Panc1 (cell line): ENCODE data around the gene OPRD1. TPM values are rescaled to one million over a fixed set of nuclear protein-coding genes. Genes with fewer than 3 reads are reported as not detected.
A peak's percentile ranks its signal among the peaks of the same experiment; 100 is the strongest.

Source experiments
- ATAC-seq: fragments of 200-7000 bp; cut with Tn5 transposase; 2 replicates; pipeline ENCODE4 v1.9.1; 2020; ENCODE audit warnings: mild to moderate bottlenecking, moderate library complexity
- BruUV-seq: library from RNA; stranded (reverse); fragments of 400-500 nt; replicated peaks from 2 replicates; lab custom pipeline; 2021; lab: Mats Ljungman, UMichigan
- CTCF ChIA-PET: fragments of 300-600 bp; sonication (Branson Sonifier 250); formaldehyde crosslinking; loops from one replicate; lab custom pipeline; 2022; ENCODE audit warnings: antibody characterized with exemption; lab: Charles Lee
- POLR2A ChIA-PET: fragments of 300-600 bp; sonication (Branson Sonifier 250); formaldehyde crosslinking; loops from one replicate; lab custom pipeline; 2022; ENCODE audit warnings: antibody characterized with exemption; lab: Charles Lee
- DNase-seq: peaks from one replicate; pipeline ENCODE4 v3.0.0-alpha.2; 2010; ENCODE audit warnings: low read depth, low spot score
- H3K27ac ChIP-seq: 2 replicates; pipeline ENCODE4 v1.5.1; 2011; ENCODE audit warnings: mild to moderate bottlenecking, low read length, inconsistent platforms
- H3K27me3 ChIP-seq: fragments of 200-500 bp; sonication (Bioruptor generic); 2 replicates; pipeline ENCODE4 v1.6.0; 2014; ENCODE audit warnings: low read length, inconsistent platforms; ENCODE audit not compliant: control insufficient read depth, insufficient read depth
- H3K36me3 ChIP-seq: fragments of 200-500 bp; sonication (Bioruptor generic); 2 replicates; pipeline ENCODE4 v1.5.1; 2014; ENCODE audit warnings: inconsistent platforms, mild to moderate bottlenecking, low read length, moderate library complexity; ENCODE audit not compliant: control insufficient read depth, insufficient read depth
- H3K4me1 ChIP-seq: 2 replicates; pipeline ENCODE4 v1.5.1; 2011; ENCODE audit warnings: inconsistent platforms, mild to moderate bottlenecking, low read length, moderate library complexity; ENCODE audit not compliant: control insufficient read depth, insufficient read depth
- H3K4me3 ChIP-seq, 2 experiments: 2 replicates each; pipeline ENCODE4 v1.5.1; 2011 to 2012; ENCODE audit warnings: low read depth in 2 of 2, low read length in 2 of 2, mild to moderate bottlenecking in 2 of 2, inconsistent platforms in 1 of 2, moderate library complexity in 1 of 2
- H3K9me3 ChIP-seq: fragments of 200-500 bp; sonication (Bioruptor generic); 2 replicates; pipeline ENCODE4 v1.5.1; 2014; ENCODE audit warnings: low read depth, mild to moderate bottlenecking, inconsistent platforms, low read length, moderate library complexity; ENCODE audit not compliant: control insufficient read depth, insufficient read depth
- POLR2AphosphoS5 ChIP-seq: IDR thresholded peaks from 2 replicates; pipeline ENCODE4 v1.6.1; 2012; ENCODE audit warnings: mild to moderate bottlenecking, low read depth, low read length, moderate library complexity
- SIN3A ChIP-seq: IDR thresholded peaks from 2 replicates; pipeline ENCODE4 v1.6.1; 2012; ENCODE audit warnings: low read depth, mild to moderate bottlenecking, low read length, moderate library complexity, borderline replicate concordance; ENCODE audit not compliant: insufficient read depth
- TCF7L2 ChIP-seq: IDR thresholded peaks from 2 replicates; pipeline ENCODE4 v1.6.1; 2011; ENCODE audit warnings: mild to moderate bottlenecking, low read depth, low read length, inconsistent platforms
- in situ Hi-C: cut with HindIII; loops from 2 replicates; pipeline ENCODE4 v1.10.0; 2016; ENCODE audit warnings: low sequenced_read_pairs, low pct_unique_long_range_greater_than_20kb
- intact Hi-C: fragments of 100-400 bp; cut with micrococcal nuclease; formaldehyde crosslinking; loops from one replicate; pipeline ENCODE4 v1.10.0; 2022; ENCODE audit not compliant: unreplicated experiment
- total RNA-seq: library from RNA; stranded (reverse); gene quantifications from one replicate; pipeline ENCODE4 v1.2.1, GENCODE V29; 2021; ENCODE audit not compliant: unreplicated experiment
- TF ChIP-seq, protein P1 (sequence below): fragments of 450-650 bp; IDR thresholded peaks from 2 replicates; pipeline ENCODE4 v1.5.1; 2017; ENCODE audit warnings: mild to moderate bottlenecking
- TF ChIP-seq, protein P2 (sequence below), 2 experiments: IDR thresholded peaks; 2 replicates each; pipeline ENCODE4 v1.6.1; 2011 to 2012; ENCODE audit warnings: low read depth in 2 of 2, control low read depth in 1 of 2, low read length in 1 of 2, mild to moderate bottlenecking in 1 of 2, moderate library complexity in 1 of 2; ENCODE audit not compliant: insufficient read depth in 1 of 2

The OPRD1 gene
- total RNA-seq, 1 experiment from 2014 or later = 5.4 TPM

DNA sequence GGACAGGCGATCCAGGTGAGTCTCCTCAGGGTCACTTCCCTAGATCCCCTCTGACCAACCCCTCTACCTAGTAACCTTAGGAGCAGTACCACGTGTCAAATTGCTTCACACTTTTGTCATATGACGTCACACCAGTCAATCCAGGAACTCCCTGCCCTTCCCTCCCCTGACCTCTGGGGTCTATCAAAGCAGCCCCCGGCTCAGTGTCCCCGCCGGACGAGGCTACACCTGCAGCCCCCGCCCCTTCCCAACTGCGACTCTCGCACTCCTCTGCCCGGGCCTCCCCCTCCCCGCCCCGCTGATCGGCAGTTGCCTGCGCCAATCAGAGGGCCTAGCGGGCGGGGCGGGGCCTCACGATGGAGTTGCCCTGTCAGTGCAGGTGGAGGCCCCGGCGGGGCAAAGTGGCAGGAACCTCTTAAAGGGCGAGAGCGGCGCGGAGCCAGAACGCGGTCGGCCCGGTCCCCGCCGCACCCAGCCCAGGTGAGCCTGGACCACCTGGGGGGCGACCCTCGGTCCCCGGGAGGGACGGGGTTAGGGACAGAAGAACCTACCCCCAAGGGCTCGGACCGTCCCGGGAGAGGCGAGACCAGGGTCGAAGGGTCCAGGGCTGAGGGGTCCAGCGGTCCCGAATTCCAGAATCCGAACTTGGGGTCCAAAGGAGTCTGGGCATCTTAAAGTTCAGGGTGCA lies 74.9 kb downstream of the OPRD1 start:
- Histone ChIP-seq H3K4me1 (peaks cover 12% of the 10 kb centered on the region), H3K36me3 (no peaks in the 10 kb centered on the region; the same call in 1 of the 2 replicates), H3K27ac (no peak overlapping the region), H3K27me3 (no peaks in the 10 kb centered on the region), H3K9me3 (no peaks in the 10 kb centered on the region), H3K4me3 (peak overlapping the region; percentile 55 to 77)
- in situ Hi-C loops (no loop called here), intact Hi-C loops (no loop called here)
- ChIA-PET POLR2A (no interaction called here), CTCF (interaction anchor here (0.6 kb wide), 1 partner anchor 22 kb away, joined by 7 read pairs; no protein-coding TSS in a partner anchor)
- DNase-seq = no peak
- BruUV-seq = no TSS peak
- ATAC-seq = peak; percentile 82
- TF ChIP-seq, protein P1, sequence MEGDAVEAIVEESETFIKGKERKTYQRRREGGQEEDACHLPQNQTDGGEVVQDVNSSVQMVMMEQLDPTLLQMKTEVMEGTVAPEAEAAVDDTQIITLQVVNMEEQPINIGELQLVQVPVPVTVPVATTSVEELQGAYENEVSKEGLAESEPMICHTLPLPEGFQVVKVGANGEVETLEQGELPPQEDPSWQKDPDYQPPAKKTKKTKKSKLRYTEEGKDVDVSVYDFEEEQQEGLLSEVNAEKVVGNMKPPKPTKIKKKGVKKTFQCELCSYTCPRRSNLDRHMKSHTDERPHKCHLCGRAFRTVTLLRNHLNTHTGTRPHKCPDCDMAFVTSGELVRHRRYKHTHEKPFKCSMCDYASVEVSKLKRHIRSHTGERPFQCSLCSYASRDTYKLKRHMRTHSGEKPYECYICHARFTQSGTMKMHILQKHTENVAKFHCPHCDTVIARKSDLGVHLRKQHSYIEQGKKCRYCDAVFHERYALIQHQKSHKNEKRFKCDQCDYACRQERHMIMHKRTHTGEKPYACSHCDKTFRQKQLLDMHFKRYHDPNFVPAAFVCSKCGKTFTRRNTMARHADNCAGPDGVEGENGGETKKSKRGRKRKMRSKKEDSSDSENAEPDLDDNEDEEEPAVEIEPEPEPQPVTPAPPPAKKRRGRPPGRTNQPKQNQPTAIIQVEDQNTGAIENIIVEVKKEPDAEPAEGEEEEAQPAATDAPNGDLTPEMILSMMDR = no peak
- TF ChIP-seq, protein P2, sequence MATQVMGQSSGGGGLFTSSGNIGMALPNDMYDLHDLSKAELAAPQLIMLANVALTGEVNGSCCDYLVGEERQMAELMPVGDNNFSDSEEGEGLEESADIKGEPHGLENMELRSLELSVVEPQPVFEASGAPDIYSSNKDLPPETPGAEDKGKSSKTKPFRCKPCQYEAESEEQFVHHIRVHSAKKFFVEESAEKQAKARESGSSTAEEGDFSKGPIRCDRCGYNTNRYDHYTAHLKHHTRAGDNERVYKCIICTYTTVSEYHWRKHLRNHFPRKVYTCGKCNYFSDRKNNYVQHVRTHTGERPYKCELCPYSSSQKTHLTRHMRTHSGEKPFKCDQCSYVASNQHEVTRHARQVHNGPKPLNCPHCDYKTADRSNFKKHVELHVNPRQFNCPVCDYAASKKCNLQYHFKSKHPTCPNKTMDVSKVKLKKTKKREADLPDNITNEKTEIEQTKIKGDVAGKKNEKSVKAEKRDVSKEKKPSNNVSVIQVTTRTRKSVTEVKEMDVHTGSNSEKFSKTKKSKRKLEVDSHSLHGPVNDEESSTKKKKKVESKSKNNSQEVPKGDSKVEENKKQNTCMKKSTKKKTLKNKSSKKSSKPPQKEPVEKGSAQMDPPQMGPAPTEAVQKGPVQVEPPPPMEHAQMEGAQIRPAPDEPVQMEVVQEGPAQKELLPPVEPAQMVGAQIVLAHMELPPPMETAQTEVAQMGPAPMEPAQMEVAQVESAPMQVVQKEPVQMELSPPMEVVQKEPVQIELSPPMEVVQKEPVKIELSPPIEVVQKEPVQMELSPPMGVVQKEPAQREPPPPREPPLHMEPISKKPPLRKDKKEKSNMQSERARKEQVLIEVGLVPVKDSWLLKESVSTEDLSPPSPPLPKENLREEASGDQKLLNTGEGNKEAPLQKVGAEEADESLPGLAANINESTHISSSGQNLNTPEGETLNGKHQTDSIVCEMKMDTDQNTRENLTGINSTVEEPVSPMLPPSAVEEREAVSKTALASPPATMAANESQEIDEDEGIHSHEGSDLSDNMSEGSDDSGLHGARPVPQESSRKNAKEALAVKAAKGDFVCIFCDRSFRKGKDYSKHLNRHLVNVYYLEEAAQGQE (IDR thresholded peaks at IDR 0.05; ENCODE audit: insufficient read depth in 1 of 2, low read depth in 2 of 2, low read length in 1 of 2) = no peak
- TF ChIP-seq POLR2AphosphoS5 (no peak), SIN3A (no peak), TCF7L2 (no peak)

DNA sequence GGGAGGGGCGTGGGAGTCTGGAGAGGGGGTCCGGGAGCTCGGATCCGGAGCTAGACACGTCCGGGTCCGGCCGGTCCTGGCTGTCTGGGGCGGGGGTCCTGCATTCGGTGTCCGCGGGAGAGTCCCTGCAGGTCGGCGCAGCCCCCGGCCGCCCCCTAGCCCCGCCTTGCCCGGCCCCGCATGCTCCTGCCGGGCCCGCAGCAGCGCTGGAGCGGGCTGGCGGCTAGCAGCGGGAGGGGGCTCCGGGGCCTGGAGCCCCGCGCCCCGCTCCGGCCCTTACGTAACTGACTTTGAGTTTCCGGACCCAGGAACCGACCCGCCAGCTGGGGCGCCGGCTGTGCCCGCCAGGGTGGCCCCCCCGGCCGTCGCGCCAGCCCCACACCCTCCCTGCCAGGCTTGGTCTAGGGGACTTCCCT lies 75.5 kb downstream of the OPRD1 start:
- Histone ChIP-seq H3K4me3 (peak overlapping the region; percentile 55 to 77), H3K4me1 (peaks cover 12% of the 10 kb centered on the region), H3K9me3 (no peaks in the 10 kb centered on the region), H3K27me3 (no peaks in the 10 kb centered on the region), H3K36me3 (no peaks in the 10 kb centered on the region; the same call in 1 of the 2 replicates), H3K27ac (no peak overlapping the region)
- in situ Hi-C loops (no loop called here), intact Hi-C loops (no loop called here)
- no TSS peak for BruUV-seq
- ATAC-seq (peak; percentile 33), DNase-seq (no peak)
- CTCF ChIA-PET = interaction anchor here (0.6 kb wide), 1 partner anchor 22 kb away, joined by 7 read pairs; no protein-coding TSS in a partner anchor
- POLR2A ChIA-PET = no interaction called here
- TF ChIP-seq, protein P1 = no peak
- TF ChIP-seq SIN3A = no peak
- TF ChIP-seq POLR2AphosphoS5 = no peak
- no peak for TF ChIP-seq TCF7L2
- TF ChIP-seq, protein P2 (IDR thresholded peaks at IDR 0.05; ENCODE audit: insufficient read depth in 1 of 2, low read depth in 2 of 2, low read length in 1 of 2) = no peak
